DOHH2 (cell line): ENCODE data around the gene CHMP6.

ENCODE experiments used
- H3F3A ChIP-seq: fragments of 200-600 bp; sonication (generic), shearing (Covaris generic); 2 replicates; pipeline ENCODE4 v1.6.0; 2016; ENCODE audit warnings: antibody characterized with exemption, mild to moderate bottlenecking; ENCODE audit not compliant: control insufficient read depth, insufficient read depth
- H3K27ac ChIP-seq: fragments of 200-600 bp; sonication (generic); 2 replicates; pipeline ENCODE4 v1.5.1; 2014; ENCODE audit warnings: low read depth, mild to moderate bottlenecking, low read length, moderate library complexity
- H3K27me3 ChIP-seq: fragments of 200-600 bp; sonication (generic); 2 replicates; pipeline ENCODE4 v1.6.1; 2014; ENCODE audit warnings: mild to moderate bottlenecking, low read length, mixed read lengths; ENCODE audit not compliant: control insufficient read depth
- H3K36me3 ChIP-seq: fragments of 200-600 bp; sonication (generic); 2 replicates; pipeline ENCODE4 v1.6.1; 2014; ENCODE audit warnings: mild to moderate bottlenecking, low read length, moderate library complexity, mixed read lengths; ENCODE audit not compliant: control insufficient read depth
- H3K4me1 ChIP-seq: fragments of 200-600 bp; sonication (generic); 2 replicates; pipeline ENCODE4 v1.6.1; 2014; ENCODE audit warnings: mild to moderate bottlenecking, low read length, mixed read lengths; ENCODE audit not compliant: control insufficient read depth
- H3K4me2 ChIP-seq: fragments of 200-600 bp; sonication (generic); 2 replicates; pipeline ENCODE4 v1.6.0; 2014; ENCODE audit warnings: mild to moderate bottlenecking, low read length, moderate library complexity
- H3K4me3 ChIP-seq: fragments of 200-600 bp; sonication (generic); 2 replicates; pipeline ENCODE4 v1.5.1; 2014; ENCODE audit warnings: mild to moderate bottlenecking, low read length, mixed read lengths
- H3K79me2 ChIP-seq: fragments of 200-600 bp; sonication (generic); 2 replicates; pipeline ENCODE4 v1.6.1; 2014; ENCODE audit warnings: mild to moderate bottlenecking, low read length, mixed read lengths; ENCODE audit not compliant: control insufficient read depth
- H3K9me2 ChIP-seq: fragments of 200-600 bp; sonication (generic); replicated peaks from 2 replicates; pipeline ENCODE4 v1.6.1; 2014; ENCODE audit warnings: mild to moderate bottlenecking, low read length, mixed read lengths; ENCODE audit not compliant: control insufficient read depth
- H3K9me3 ChIP-seq: fragments of 200-600 bp; sonication (generic); 2 replicates; pipeline ENCODE4 v1.6.1; 2014; ENCODE audit warnings: antibody characterized with exemption, low read length, mixed read lengths; ENCODE audit not compliant: control insufficient read depth, insufficient read depth
- H4K20me1 ChIP-seq: fragments of 200-600 bp; sonication (generic); 2 replicates; pipeline ENCODE4 v1.6.0; 2014; ENCODE audit warnings: low read depth, mild to moderate bottlenecking, antibody characterized with exemption, low read length, moderate library complexity; ENCODE audit not compliant: control insufficient read depth, insufficient read depth
- CTCF ChIP-seq: fragments of 200-600 bp; sonication (generic); IDR thresholded peaks from one replicate; pipeline ENCODE4 v1.5.1; 2014; ENCODE audit warnings: antibody characterized with exemption, mild to moderate bottlenecking, low read depth, low read length; ENCODE audit not compliant: poor library complexity, severe bottlenecking
- EZH2phosphoT487 ChIP-seq: fragments of 200-600 bp; sonication (generic); IDR thresholded peaks from 2 replicates; pipeline ENCODE4 v1.6.1; 2017; ENCODE audit warnings: borderline replicate concordance, mild to moderate bottlenecking, antibody characterized with exemption, low read length, moderate library complexity, mixed read lengths

Gene CHMP6

GRCh38 chr17:80979547-80980378, 11.9 kb upstream of the CHMP6 start:
- no peak overlapping the region for H3K27ac ChIP-seq
- H3K4me2 ChIP-seq = no peak overlapping the region
- no peaks in the 10 kb centered on the region for H4K20me1 ChIP-seq
- H3K79me2 ChIP-seq = no peaks in the 10 kb centered on the region
- H3F3A ChIP-seq = no peaks in the 10 kb centered on the region
- TF ChIP-seq CTCF (no peak), EZH2phosphoT487 (no peak)
- H3K4me1 ChIP-seq = no peaks in the 10 kb centered on the region
- H3K9me3 ChIP-seq = no peaks in the 10 kb centered on the region
- no peaks in the 10 kb centered on the region for H3K36me3 ChIP-seq
- H3K27me3 ChIP-seq = 0 out of 2 replicates have a peak, but pooled peaks cover 4% of the 10 kb centered on the region
- H3K4me3 ChIP-seq = no peak overlapping the region
- no peaks in the 10 kb centered on the region for H3K9me2 ChIP-seq

GRCh38 chr17:80980397-80981061, 11.1 kb upstream of the CHMP6 start:
- Histone ChIP-seq H3K9me3 (no peaks in the 10 kb centered on the region), H3K27me3 (0 out of 2 replicates have a peak, but pooled peaks cover 4% of the 10 kb centered on the region), H3K79me2 (no peaks in the 10 kb centered on the region), H3F3A (no peaks in the 10 kb centered on the region), H3K4me3 (no peak overlapping the region), H3K4me2 (peak overlapping the region; percentile 43), H3K36me3 (no peaks in the 10 kb centered on the region), H3K9me2 (no peaks in the 10 kb centered on the region), H3K4me1 (no peaks in the 10 kb centered on the region), H4K20me1 (no peaks in the 10 kb centered on the region), H3K27ac (no peak overlapping the region)
- no peak for TF ChIP-seq CTCF
- no peak for TF ChIP-seq EZH2phosphoT487

GRCh38 chr17:80981062-80981902, 10.4 kb upstream of the CHMP6 start:
- no peak overlapping the region for H3K4me3 ChIP-seq
- TF ChIP-seq CTCF (peak; percentile 86), EZH2phosphoT487 (no peak)
- no peaks in the 10 kb centered on the region for H3K9me2 ChIP-seq
- 0 out of 2 replicates have a peak, but pooled peaks cover 4% of the 10 kb centered on the region for H3K27me3 ChIP-seq
- H3K9me3 ChIP-seq = no peaks in the 10 kb centered on the region
- H3F3A ChIP-seq = no peaks in the 10 kb centered on the region
- no peaks in the 10 kb centered on the region for H3K79me2 ChIP-seq
- H3K36me3 ChIP-seq = no peaks in the 10 kb centered on the region
- H3K27ac ChIP-seq = no peak overlapping the region
- no peaks in the 10 kb centered on the region for H3K4me1 ChIP-seq
- H3K4me2 ChIP-seq = peak overlapping the region; percentile 43
- no peaks in the 10 kb centered on the region for H4K20me1 ChIP-seq
